HG02885 (cell line): ENCODE results near the gene SMARCA5.

ENCODE experiments used
- ATAC-seq: cut with Tn5 transposase; IDR thresholded peaks from one replicate; pipeline ENCODE4 v1.9.1; 2021; ENCODE audit warnings: mild to moderate bottlenecking; ENCODE audit not compliant: unreplicated experiment, poor library complexity

Gene SMARCA5

GRCh38 chr4:143531380-143531779 is 17.9 kb downstream of the SMARCA5 start:
- peak; percentile 73 for ATAC-seq

- no peak for ATAC-seq
Observed at GRCh38 chr4:143531788-143532491, 18.4 kb downstream of the SMARCA5 start.

DNA sequence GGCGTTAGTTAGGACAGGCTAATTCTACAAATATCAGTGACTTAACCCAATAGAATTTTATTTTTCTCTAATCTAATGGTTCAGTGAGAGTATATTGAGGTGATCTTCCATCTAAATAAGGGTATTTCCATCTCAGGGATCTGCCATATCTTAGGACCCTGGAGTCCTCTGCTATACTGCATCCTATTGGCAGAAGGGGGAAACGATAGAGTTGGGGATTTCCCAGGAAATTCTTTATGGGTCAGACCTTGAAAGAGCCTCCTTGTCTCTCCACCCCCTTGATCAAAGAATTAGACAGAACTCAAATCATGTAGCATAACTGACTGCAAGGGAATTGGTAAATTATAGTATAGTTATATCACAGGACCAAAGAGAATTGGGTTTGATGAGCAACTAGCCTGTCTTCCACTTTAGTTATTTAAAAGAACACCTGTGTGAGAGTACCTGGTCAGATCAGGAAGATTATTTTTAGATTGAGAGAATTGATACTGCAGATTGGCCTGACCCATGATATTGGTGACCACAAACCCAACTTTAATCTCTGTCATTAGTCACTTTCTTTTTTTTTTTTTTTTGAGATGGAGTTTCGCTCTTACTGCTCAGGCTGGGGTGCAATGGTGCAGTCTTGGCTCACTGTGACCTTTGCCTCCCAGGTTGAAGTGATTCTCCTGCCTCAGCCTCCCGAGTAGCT is 25.6 kb downstream of the SMARCA5 start:
- no peak for ATAC-seq

DNA sequence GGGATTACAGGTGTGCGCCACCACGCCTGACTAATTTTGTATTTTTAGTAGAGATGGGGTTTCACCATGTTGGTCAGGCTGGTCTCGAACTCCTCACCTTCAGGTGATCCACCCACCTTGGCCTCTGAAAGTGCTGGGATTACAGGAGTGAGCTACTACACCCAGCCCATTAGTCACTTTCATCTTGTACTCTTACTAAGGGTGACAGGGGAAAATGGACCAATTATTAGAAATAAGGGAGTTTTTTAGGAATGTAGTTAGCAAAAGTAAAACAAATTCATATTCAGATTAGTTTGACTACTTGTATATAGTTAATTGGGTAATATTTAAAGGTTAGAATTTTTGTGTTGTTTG is 26.1 kb downstream of the SMARCA5 start:
- no peak for ATAC-seq

DNA sequence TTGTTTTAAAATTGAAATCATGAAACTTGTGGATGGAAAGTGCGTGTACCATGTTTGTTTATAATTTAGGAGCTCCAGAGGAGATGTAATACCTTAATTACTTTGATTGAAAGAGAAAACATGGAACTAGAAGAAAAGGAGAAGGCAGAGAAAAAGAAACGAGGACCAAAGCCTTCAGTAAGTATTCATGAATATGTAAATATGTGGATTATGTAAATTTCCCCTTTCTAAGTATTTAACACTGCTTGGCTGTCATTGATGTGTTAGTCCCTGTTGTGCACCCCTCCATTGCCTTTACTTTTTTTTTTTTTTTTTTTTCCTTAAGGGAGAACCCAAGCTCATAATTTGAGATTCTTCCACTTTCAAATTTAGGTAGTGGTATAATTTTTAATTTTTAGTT is 36.4 kb downstream of the SMARCA5 start:
- ATAC-seq: no peak

DNA sequence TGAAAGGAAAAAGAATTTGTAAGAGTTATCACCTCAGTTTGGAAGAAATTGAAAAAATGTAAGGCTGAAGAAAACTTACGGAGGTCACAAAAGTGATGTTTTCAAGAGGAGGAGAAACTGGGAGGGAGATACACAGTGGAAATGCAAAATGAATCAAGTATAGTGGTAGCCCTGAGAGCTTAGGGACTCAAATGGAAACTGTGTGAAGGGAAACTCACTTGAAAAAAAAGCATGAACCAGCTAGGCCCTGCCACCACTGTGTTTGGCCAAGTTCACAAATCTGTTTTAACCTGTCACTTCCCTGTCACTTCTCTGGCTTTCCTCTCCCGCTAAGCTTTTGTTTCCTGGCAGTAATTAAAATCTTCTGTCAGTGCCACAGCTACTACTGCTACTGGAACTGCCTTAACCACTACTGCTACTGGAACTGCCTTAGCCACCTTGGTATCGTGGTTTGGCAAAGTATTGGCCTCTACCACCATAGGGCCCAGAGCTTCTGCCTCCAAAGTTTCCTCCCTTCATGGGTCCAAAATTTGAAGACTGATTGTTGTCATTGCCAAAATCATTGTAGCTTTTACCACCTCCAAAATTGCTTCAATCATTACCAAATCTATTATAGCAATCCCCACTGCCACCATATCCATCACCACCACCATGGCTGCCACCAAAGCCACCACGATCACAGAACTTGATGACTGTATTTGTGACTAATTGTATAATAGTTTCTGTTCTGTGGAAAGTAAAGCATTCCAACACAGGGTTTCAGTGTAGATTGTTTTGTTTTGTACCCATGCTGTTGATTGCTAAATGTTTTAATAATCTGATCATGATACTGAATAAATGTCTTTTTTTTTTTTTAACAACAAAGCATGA is 41.5 kb downstream of the SMARCA5 start:
- ATAC-seq: peak; percentile 76

GRCh38 chr4:143555676-143556075 is 42.2 kb downstream of the SMARCA5 start:
- ATAC-seq: no peak

GRCh38 chr4:143558286-143558685 is 44.8 kb downstream of the SMARCA5 start:
- ATAC-seq: no peak

DNA sequence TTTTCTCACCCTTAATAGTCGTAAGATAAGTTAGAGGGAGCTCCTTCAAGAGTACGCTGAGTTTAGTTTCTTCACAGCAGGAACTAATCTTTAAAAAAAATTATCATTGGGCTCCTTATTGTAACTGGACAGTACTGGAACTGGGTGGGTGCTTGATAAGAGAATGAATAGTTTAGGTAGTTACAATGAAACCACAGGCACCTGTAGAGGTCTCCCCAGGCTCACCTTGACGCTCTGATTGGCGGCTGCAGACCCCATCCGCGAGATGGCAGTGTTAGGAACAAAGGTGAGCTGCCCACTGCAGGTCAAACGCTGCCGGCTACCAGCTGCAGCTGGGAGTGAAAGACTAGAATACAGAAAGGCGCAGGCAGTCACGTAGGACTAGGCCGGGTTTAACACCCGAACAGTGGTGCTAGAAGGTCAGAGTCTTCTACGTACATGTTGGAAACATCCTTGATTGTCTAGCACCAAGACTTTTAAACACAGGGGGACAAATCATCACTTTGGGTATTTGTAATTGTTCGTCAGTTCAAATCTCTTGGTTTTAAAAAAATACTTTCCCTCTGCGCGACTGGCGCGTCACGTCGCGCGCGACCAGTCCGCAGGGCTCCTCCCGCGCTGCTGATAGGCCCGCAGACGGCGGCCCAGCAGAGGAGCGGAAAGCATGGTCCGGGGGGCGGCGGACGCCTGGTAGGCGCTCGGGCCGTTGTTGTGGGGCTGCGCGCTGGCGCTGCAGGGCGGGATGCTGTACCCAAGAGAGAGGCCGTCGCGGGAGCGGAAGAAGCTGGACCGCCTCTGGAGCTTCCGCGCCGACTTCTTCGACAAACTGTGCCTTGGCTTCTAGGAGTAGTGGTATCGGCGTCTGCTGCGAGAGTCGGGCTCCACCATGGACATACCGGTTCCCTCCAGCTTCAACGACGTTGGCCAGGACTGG is 45.6 kb downstream of the SMARCA5 start:
- ATAC-seq: peak; percentile 75

- peak; percentile 20 for ATAC-seq
Observed at GRCh38 chr4:143559757-143560147, 46.2 kb downstream of the SMARCA5 start.

GRCh38 chr4:143564472-143564871 is 51.0 kb downstream of the SMARCA5 start:
- no peak for ATAC-seq

DNA sequence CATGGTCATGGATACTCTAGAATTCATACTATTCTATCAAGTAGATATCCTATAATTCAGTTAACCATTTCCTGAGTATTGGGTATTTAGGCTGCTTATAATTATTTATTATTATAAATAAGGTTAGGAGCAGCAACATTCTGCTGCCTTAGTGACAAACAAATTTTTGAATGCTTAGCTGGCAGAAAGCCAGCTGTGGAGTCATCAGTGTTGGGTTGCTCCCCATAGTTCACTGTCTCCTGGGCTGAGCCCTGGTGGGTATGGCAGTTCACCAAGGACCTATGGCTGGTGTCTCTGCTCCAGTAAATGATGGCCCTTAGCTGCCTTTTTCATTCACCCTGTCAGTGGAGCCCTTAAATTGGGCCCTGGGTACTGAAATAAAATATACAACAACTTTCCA is 61.8 kb downstream of the SMARCA5 start:
- no peak for ATAC-seq

DNA sequence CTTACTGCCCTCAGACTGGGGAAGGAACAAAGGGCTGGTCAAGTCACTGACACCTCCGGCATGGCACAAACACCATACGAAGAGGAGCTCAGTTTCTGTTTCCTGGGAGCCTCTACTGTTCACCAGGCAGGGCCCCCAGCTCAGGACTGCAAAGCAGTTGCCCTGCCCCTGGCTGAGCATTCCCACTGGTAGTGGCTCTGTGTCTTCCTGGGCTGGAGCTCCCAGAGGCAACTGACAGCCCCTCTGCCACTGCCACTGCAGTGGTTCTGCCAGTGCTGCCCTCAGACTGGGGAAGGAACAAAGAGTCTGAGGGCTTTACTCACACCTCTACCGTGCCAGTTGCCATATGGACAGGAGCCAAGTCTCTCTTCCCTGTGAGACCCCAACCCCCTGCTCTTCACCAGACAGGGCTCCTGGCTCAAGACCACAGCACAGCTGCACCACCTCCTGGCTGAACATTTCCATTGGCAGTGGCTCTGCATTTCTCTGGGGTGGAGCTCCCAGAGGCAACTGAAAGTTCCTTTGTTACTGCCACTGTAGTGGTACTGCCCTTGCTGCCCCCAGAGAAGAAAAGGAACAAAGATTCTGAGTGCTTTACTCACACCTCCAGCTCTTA is 67.9 kb downstream of the SMARCA5 start:
- no peak for ATAC-seq

- no peak for ATAC-seq
Observed at GRCh38 chr4:143585548-143585947, 72.0 kb downstream of the SMARCA5 start.

DNA sequence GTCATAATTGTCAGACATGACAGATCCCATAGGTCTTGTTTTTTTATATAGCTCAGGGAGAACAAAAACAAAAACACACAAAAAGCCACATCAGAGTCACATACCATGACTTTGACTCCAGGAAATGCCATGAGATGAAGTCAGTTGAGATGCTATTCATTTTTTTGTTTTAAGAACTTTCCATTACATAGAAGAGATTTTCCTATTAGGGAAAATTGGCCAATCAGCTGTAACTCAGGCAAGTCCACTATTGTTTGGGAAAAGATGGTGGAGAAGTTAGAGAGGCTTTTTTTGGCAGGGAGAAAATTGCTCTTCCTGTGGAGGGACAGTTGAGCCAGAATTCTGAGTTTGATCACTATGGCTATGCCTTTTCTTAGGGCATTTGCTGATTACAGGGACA is 72.6 kb downstream of the SMARCA5 start:
- ATAC-seq: no peak

DNA sequence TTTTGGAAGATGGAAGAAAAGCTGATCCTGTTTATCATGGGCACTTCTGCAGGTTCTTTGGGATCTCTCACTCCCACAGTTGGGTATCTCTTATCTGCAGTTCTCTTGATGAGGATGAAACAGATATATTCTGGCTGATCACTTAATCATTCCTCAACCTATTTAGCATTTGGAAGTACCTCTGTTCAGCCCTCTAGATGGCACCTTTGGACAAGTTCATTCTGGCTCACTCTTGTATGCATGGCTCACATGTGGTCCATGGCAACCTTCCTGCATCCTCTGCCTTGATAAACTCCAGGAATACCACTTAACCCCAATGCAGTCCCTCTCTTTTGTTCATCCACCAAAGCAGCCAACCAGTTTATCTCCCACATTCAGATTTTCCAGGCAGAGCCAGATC is 74.2 kb downstream of the SMARCA5 start:
- no peak for ATAC-seq

DNA sequence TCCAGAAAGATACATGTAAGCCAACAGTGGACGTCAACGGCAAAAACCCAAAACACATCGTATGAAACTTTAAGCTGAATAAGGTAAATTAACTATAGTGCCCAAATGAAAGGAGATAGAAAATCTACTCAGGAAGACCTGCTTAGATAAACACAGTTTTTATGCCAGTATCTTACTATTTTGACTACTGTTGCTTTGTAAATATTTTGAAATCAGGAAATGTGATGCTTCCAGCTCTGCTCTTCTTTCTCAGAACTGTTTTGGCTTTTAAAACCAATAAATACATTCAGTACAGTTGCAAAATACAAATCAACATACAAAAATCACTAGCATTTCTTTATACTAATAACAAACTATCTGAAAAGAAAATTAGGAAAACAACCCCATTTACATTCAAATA is 83.8 kb downstream of the SMARCA5 start:
- no peak for ATAC-seq

- no peak for ATAC-seq
Observed at GRCh38 chr4:143598816-143599215, 85.3 kb downstream of the SMARCA5 start.

- ATAC-seq: no peak
Observed at GRCh38 chr4:143599827-143600226, 86.3 kb downstream of the SMARCA5 start.

DNA sequence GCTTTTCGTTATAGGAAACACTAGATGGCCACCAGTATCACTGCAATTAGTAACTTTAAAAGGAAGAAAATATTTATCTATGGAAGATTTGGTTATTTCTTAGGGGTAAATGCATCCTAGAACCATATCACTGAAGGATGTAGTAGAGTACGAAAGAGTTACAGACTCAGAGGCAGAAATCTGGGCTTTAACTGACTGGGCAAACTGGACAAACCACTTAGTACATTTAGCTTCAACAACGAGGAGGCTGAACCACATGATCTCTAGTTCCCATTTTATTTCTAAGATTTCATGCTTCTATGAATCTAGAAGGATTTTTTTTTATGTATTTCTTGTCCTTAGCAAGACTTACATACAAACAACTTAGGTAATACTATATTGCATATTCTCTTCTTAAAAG is 93.0 kb downstream of the SMARCA5 start:
- ATAC-seq: no peak
